DMS153 treated with DMSO at 0.1 percent for 48 hours (cell line): ENCODE measurements around the gene PXN.
A peak's percentile ranks its signal among the peaks of the same experiment; 100 is the strongest.

Experiments used
- DNase-seq: peaks from one replicate; lab custom pipeline; 2025; ENCODE audit not compliant: unreplicated experiment; lab: John Stamatoyannopoulos, UW

Gene PXN

DNA sequence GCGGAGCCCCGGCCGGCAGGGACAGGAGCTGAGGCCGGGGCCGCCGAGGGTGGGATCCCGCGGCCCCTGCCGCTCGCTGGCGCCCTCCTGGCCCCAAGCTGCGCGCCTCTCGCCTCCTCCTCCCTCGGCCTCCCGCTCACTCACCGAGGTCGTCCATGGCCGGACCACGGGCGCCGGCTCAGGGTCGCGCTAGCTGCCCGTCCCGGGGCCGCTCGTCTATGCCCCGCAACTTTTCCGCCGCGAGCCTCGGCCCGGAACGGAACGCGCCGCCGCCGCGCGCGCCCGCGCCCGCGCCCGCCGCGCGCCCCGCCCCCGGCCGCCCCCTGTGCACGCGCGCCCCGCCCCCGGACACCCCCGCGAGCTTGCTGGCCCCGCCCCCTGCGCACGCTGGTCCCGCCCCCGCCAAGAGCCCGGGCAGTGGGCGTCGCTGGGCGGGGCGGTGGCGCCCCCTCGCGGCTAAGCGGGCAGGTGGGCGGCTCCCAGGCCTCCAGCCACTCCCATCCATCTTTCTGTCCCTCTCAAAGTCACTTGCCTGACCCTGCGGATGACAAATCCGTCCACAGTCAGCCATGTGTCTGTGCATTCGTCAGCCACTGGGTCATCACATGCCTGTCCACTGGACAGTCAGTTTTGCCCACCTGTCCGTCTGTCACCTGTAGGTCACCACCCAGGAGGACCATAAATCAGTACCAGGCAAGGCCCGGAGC is at the start of gene PXN:
PXN (minus strand) TSS at position 258 of the 707 bp plus-strand sequence; CDS start at position 157, 101 bp downstream.
- peak; percentile 77 for DNase-seq

DNA sequence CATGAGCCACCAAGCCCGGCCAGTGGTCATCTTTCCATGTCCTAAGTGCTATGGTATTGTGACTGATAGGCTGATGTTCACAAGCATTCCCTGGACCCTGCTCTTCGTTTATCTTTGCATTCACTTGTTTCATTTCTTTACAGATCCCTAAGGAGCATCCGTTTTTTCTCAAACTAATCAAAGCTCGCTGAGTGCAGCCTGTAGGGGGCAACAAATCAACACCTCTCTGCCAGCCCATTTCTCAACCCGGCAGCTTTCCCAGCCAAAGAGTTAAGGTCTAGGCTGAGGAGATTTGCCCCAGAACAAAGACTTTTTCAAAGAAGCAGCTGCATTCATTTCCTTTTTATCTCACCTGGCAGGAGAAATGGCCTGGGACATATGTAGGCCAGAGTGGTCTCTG is 48.7 kb upstream of the PXN start:
- DNase-seq, result no peak

DNA sequence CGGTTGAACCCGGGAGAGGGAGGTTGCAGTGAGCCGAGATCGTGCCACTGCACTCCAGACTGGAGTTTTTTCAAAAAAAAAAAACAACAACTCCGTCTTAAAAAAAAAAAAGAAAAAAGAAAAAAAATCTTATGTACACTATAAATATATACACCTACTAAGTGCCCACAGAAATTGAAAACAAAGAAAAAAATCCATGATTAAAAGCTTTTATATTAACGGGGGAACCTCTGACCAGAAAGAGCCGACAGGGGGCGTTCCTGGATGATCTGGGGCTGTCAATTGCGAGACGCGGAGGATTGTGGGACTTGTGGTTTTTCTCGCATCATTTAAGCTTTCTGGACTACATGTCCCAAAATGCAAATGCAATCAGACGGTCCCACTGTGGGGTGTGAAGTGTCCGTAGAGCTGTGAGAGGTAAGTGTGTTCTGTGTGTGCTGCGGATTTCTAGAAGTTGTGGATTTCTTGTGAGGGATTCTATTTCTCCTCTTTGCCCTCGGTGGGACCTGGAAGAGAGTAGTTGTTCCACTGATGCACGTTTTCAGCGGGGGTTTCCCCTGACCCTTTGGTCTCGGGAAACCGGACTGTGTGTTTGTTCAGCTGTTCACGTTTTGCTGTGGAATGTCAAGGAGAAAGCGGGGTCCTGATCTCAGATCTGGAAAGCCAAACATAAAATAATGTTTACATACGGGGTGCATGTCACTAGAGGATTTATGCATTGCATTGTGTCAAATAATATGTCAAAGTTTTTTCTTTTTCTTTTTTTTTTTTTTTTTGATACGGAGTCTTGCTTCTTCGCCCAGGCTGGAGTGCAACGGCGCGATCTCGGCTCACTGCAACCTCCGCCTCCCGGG is 36.7 kb upstream of the PXN start, which contains the start of gene SIRT4:
SIRT4 (plus strand) TSS at position 360 of the 854 bp plus-strand sequence. CDS start 1,241 bp downstream, outside the sequence.
- DNase-seq, result peak; percentile 92

DNA sequence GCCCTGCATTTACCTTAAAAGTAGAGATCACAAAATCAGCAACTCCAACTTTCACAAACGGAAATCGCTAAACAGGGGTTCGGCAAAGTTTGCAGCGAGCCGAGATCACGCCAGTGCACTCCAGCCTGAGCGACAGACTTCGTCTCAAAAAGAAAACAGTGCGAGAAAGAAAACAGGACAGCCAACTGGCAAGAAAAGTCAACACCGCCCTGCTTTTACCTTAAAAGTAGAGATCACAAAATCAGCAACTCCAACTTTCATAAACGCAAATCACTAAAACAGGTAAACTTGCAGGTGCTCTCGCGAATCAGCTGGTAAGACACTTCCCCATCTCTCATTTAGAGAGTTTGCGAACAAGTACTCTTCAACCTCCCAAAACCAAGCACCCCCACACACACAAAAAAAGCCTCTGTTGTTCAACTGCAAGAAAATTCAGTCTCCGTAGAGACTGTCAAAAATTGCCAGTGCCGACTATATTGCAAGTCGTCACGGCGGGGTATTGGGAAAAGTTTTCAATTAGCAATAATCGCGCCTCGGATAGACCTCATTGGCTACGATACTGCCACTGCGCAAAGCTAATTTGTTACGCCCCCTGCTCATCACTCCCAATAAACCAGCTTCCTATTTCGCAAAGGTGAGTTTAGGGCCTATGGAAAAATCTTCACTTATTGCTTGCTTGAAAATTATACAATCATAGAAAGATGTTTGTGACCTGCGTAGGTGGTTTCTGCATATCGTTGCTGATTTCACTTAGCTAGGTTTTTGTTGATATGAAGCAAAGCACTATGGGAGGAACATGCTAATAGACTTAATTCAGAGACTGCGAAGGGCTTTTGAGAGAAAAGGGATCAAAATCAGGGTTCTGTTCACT is 27.4 kb upstream of the PXN start, which contains the start of gene RNU4-1:
RNU4-1 (minus strand) TSS at position 577 of the 871 bp plus-strand sequence.
- DNase-seq, result peak; percentile 94

DNA sequence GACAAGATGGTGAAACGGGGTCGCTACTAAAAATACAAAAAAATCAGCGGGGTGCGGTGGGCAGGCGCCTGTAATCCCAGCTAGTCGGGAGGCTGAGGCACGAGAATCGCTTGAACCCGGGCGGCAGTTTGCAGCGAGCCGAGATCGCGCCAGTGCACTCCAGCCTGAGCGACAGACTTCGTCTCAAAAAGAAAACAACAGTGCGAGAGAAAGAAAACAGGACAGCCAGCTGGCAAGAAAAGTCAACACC is 26.8 kb upstream of the PXN start:
- DNase-seq, result no peak

DNA sequence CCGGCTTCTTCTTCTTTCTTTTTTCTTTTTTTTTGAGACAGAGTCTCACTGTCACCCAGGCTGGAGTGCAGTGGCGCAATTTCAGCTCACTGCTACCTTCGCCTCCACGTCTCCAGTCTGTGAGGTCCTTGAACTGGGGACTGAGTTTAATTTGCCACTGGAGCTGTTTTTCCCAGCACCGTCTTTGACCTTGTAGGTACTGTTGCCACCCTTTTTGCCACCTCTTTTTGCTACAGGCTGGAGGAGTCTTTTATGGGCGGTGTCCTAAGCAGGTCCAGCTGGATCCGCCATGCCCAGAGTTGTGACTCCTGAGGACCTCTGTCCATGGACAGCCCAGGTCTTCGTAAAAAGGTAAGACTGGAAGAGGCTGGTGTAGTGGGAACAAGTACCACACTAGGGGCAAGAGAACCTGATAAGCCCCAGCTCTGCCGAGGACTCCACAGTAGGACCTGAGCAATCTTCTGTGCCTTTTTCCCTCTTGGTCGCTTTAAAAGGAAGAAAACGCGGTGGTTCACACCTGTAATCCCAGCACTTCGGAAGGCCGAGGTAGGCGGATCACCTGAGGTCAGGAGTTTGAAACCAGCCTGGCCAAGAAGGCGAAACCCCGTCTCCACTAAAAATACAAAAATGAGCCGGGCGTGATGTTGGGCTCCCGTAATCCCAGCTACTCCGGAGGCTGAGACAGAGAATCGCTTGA is 25.2 kb upstream of the PXN start:
- DNase-seq, result no peak

DNA sequence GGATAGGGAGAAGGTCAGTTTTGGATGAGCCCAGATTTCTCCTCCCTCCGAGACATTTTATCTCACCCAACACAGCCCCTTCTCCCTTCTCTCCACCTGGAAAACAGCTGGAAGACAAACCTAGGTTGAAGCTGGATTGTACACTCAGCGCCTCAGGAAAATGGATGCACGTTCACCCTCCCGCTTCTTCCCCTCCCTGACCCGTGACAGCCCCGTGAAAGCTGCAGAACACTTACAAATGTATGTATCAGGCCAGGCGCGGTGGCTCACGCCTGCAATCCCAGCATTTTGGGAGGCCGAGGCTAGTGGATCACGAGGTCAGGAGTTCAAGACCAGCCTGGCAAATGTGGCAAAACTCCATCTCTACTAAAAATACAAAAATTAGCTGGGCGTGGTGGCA is 22.0 kb upstream of the PXN start:
- DNase-seq, result no peak

DNA sequence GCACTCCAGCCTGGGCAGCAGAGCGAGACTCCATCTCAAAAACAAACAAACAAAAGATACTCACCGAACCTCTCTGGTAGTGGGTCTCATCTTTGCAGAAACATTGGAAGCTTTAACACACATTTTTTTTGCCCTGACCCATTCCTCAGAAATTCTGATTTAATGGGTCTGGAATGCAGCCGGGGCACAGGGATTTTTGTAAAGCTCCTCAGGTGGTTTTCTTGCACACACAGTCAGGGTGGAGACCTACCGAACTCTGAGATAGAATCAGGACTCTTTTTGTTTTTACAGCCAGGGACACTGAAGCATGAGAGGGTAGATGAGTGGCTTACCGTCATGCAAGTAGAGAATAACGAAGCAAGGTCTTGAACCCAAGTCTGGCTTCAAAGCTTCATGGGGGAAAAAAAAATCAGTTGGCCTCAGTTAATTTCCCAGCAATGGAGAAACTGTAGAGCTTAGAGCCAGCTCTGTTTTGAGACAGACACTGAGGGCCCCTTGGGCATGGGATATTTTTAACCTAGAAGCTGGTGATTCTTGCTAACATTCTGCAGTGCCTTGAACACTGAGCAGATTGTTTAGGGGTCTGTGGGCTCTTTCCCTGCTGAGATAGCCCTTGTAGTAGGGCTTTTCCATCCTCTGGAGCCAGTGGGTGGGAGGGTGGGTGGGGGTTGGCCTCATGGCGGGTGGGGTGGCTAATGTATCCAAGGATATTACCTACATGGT is 21.4 kb upstream of the PXN start:
- DNase-seq, result no peak

DNA sequence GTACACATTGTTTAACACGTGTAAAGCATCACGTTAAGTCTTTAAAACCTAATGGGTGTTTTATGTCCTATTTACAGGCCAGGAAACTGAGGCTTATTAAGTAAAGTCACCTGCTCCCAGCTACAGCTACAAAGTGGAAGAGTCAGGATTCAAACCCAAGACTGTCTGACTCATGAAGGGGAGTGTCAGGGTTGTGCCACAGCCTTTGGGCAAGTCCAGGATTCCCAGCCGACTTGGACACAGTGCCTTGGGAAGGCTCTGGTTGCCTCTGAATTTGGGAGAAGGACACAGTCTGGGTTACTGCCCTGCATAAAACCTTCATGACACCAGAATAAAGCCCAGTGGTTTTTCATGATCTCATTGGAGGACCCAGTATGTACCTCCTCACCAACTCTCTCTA is 18.9 kb upstream of the PXN start:
- no peak for DNase-seq

DNA sequence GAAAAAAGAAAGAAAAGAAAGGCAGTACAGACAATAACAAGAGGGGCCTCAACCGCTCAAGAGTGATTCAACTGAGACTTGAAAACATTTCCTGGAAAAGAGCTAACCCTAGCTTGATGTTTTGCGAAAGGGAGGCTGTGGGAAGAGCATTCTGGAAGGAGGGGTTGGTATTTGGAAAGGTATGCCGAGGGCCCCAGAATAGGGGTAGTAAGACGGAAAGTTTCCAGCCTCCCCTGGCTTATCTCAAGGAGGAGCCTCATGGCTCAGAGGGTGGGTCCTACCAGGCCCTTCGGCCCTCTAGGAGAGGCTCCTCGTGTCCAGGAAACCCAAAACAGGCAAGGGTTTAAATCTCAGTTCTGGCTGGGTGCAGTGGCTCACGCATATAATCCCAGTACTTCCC is 17.8 kb upstream of the PXN start:
- no peak for DNase-seq

DNA sequence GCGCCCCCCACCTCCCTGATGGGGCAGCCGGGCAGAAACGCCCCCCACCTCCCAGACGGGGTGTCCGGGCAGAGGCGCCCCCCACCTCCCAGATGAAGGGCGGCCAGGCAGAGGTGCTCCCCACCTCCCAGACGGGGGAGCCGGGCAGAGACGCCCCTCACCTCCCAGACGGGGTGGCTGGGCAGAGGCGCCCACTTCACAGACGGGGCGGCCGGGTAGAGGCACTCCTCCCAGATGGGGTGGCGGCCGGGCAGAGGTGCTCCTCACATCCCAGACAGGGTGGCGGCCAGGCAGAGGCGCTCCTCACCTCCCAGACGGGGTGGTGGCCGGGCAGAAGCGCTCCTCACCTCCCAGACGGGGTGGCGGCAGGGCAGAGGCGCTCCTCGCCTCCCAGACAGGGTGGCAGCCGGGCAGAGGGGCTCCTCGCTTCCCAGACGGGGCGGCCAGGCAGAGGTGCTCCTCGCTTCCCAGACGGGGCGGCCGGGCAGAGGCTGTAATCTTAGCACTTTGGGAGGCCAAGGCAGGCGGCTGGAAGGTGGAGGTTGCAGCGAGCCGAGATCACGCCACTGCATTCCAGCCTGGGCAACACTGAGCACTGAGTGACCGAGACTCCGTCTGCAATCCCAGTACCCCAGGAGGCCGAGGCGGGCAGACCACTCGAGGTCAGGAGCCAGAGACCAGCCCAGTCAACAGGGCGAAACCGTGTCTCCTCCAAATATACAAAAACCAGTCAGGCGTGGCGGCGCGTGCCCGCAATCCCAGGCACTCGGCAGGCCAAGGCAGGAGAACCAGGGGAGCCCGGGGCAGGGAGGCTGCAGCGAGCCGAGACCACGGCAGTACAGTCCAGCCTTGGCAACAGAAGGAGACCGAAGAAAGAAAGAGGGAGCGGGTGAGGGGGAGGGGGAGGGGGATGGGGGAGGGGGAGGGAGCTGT is 12.9 kb upstream of the PXN start:
- DNase-seq, result no peak

DNA sequence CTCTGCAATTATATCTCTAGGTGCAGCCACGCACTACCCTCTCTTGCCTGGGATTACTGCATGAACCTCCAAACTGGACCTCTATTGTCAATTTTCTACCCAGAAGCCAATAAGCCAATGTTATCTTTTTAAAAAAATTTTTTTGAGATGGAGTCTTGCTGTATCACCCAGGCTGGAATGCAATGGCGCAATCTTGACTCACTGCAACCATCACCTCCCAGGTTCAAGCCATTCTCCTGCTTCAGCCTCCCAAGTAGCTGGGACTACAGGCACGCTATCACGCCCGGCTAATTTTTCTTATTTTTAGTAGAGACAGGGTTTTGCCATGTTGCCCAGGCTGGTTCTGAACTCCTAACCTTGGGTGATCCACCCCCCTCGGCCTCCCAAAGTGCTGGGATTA is 11.2 kb upstream of the PXN start:
- DNase-seq, result no peak

DNA sequence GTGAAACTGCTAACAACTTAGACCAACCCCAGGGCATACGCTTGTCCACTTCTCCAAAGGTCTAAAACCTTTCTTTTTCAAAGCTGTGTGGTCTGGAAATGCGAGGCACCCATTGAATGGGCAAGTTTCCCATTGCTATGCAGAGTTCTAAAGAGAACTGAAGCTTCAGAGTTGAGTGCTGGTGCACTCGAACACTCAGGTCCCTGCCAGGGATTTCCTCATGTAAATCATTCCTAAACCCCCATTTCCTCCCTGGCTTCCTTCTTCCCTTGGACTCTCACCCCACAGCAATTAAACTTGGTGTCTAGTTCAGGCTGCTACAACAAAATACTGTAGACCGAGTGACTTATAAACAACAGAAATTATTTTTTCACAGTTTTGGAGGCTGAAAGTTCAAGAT is 2.2 kb upstream of the PXN start:
- DNase-seq, result no peak

DNA sequence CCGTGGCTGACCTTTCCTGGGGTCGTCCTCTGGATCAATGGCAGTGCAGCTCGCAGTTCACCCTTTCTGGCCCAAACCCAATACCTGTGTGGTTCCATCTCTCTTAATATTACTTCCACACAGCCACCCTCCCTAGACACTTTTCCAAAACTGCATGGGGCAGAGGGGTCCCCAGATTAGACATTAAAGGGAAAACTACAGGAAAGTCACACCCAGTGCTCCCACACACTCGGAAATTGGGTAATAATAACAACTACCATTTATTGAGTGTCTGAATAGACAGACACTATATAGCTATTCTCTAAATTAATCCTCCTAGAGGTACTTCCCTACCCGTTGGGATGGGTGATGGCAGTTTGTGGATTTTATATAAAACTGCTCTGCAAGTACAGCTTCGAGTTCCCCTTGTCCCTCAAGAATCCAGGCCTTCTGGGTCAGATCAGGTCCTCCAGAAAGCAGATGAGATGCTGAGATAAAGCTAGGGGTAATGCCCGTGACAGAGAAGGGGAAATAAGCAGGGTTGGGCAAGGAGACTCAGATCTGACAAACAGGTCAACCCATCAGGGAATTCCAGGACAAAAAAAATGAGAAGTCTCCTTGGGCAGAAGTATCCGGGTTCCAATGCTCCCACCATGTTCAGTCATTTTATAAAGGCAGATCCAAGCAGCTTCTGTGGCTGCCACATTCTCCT is 795 bp upstream of the PXN start:
- no peak for DNase-seq

DNA sequence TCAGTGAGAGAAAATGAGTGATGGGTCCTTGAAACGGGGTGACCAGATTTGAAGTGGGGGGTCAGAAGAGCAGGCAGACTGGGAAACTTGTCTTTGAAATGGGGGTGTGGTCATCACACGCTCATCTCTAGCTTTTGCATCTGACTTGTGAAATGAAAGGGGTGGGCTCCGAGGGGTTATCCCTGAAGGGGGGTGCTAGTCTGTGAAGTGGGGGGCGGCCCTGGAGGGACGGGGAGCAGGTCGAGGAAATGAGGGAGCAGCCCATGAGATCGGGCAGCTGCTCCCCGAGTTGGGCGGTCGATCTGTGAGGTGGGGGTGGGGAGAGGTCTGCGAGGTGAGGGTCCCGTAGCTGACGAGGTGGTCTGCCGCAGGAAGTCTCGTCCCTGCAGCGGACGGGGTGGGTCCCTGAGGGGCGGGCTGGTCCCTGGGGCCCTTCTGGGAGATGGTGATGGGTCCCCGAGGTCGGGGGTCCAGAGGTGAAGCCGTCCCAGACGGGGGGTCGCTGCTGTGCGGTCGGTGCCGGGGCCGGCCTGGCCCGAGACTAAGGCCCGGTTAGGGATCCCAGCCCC is 542 bp downstream of the PXN start:
- no peak for DNase-seq

DNA sequence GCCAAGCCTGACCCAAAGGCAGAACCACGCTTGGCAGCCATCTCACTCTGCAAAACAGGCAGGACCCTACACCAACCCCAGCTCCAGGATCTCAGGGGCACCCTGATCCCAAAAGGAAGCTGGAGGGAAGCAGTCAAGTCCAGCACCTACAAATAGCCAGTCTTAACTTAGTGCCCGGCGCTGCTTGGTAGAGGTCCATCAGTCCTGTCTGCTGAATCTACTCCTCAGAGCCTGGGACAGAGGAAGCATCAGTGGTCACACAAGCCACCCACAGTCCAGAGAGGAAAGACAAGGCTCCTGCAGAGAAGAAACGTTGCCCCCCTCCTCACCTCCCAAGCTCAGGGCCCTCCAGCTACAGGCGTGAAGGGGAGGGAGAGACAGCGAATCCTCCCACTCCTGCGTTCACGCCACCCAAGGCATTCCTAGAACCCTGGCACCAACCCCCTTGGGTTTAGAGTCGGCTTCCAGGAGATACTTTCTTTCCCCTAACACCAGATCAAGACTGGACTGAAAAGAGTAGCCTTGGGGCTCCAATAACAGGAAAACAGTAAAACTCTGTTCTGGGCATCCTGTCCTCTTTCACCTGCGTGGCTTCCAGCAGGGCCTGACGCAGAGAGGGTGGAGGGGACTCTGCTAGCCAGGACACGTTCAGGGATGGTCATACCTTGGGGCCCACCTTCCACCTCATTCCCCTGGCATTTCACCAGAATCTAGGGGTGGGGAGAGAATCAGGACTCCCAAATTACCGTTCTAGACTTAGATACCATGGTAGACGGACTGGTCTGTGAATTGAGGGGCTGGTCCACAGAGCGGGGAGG is 1.2 kb downstream of the PXN start:
- no peak for DNase-seq

DNA sequence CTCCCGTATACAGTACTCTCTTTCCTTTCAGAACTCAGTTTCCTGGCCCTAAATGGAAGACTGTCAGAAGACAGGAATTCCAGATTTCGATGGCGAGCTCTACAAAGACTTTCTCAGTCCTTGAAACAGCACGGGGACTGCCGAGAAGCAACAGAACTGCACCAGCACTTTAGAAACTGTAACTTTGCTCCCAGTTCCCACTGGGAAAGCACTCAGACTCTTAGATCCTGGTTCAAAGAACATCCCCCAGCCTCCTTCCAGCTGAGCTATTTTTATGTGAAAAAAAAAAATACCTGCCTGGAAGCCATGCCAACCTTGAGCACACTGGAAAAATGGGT is 1.8 kb downstream of the PXN start:
- DNase-seq, result no peak
